C4-2B (cell line): ENCODE data around the gene MAP3K7CL.

Source experiments
- H3K27ac ChIP-seq: fragments of 450-650 bp; 2 replicates; pipeline ENCODE4 v1.5.1; 2017
- ZFX ChIP-seq: fragments of 450-650 bp; IDR thresholded peaks from 2 replicates; pipeline ENCODE4 v1.6.1; 2017
- TF ChIP-seq, protein P1 (sequence below): fragments of 450-650 bp; conservative IDR thresholded peaks from 2 replicates; pipeline ENCODE4 v1.5.1; 2017; ENCODE audit warnings: mild to moderate bottlenecking

The MAP3K7CL gene

DNA sequence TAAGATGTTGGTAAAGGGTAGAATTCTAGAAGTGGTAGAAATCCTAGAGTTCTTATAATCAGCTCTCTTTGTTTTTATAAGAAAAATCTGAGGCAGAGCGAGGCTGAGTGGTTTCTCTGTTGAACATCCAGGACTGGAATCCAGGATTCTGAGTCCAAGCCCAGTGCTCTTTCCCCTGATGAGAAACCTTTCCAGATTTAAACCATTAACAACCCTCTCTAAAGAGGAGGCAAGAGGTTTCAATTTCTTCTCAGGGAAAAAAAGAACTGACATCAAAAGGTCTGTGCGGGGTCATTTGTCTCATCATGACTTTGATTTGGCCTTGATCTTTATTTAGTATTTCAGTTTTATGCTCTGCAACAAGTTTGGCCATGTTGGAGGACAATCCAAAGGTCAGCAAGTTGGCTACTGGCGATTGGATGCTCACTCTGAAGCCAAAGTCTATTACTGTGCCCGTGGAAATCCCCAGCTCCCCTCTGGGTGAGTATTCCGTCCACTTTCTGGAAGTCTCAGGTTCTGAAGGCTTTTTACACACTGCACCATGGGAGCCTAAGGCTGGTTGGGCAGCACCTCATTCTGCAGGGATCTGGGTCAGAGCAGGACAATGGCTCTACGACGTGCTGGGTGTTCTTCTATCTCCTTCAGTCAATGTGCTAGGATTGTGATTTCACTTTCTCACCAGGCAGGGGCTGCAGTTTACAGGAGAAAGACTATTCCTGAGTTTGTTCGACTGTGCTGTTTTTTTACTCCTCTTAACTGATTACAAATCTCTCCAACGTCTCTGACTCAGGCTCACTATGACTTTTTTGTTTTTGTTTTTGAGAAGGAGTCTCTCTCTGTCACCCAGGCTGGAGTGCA lies 38.1 kb upstream of the MAP3K7CL start:
- no peak for TF ChIP-seq ZFX
- TF ChIP-seq, protein P1, sequence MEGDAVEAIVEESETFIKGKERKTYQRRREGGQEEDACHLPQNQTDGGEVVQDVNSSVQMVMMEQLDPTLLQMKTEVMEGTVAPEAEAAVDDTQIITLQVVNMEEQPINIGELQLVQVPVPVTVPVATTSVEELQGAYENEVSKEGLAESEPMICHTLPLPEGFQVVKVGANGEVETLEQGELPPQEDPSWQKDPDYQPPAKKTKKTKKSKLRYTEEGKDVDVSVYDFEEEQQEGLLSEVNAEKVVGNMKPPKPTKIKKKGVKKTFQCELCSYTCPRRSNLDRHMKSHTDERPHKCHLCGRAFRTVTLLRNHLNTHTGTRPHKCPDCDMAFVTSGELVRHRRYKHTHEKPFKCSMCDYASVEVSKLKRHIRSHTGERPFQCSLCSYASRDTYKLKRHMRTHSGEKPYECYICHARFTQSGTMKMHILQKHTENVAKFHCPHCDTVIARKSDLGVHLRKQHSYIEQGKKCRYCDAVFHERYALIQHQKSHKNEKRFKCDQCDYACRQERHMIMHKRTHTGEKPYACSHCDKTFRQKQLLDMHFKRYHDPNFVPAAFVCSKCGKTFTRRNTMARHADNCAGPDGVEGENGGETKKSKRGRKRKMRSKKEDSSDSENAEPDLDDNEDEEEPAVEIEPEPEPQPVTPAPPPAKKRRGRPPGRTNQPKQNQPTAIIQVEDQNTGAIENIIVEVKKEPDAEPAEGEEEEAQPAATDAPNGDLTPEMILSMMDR: no peak
- no peak overlapping the region for H3K27ac ChIP-seq

DNA sequence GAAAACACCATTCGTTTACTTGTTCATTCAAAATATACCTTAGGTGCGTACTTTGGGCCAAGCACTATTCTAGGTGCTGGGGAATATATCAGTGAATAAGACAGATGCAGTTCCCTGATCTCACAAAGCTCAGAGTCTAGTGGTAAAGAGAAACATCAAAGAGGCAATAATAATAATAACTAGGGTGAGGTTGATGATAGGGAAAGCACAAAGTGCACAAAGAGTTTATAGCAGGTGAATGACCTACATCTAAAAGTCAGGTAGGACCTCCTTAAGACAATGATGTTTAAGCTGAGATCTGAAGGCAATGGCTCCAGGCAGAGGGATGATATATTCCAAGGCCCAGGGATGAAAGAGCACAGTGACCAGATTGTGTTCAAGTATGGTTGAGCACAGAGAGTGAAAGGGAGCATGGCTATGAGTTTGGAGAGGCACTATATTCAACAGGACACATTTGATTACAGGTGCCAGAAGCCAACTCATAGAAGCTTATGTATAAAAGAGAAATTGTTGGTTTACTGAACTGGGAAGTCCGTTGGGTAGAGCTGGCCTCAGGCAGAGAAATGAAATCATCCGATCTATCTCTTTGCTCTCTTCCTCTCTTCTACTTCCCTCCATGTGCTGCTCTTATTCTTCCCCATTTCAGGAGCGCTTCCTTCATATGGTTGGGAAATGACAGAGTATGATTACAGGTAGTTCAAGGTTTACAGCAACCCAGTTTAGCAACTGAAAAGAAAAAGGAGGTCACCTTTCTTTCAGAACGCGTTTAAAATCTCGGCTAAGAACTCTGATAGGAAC lies 34.0 kb upstream of the MAP3K7CL start:
- TF ChIP-seq, protein P1: no peak
- no peak for TF ChIP-seq ZFX

DNA sequence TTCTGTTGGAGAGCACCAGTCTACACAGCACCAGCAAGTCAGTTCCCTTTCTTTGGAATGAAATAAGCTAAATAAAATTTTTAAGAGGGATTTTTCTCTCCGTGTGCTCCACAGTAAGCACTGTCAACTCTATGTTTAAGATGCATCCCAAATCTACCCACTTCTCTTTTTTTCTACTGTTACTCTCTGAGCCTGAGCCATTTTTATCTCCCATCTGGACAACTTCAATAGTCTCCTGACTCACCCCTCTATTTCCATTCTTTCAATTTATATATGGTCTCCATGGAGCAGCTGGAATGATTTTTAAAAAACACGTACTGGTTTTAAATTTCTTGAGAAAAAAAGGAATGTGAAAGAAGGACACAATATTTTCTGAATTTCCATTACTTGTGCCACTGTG lies 32.3 kb upstream of the MAP3K7CL start:
- no peak overlapping the region for H3K27ac ChIP-seq
- TF ChIP-seq, protein P1: no peak
- TF ChIP-seq ZFX: no peak

More for the DNA sequence above, 34.0 kb upstream of the MAP3K7CL start:
- H3K27ac ChIP-seq: no peak overlapping the region

DNA sequence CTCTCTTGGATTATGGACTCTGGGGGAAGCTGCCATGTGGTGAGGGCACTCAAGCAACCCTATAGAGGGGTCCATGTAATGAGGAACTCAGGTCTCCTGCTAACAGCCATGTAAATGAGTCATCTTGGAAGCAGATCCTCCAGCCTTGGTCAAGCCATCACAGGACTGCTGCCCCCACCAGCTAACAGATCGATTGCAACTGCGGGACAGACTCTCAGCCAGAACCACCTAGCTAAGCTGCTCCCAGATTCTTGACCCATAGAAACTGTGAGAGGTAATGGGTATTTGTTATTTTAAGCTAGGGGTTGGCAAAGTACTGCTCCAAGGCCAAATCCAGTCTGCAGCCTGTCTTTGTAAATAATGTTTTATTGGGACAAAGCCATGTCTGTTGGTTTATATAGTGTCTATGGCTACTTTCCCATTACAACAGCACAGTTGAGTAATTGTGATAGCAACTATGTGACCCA lies 27.6 kb upstream of the MAP3K7CL start:
- TF ChIP-seq, protein P1: no peak
- no peak for TF ChIP-seq ZFX
- no peak overlapping the region for H3K27ac ChIP-seq

DNA sequence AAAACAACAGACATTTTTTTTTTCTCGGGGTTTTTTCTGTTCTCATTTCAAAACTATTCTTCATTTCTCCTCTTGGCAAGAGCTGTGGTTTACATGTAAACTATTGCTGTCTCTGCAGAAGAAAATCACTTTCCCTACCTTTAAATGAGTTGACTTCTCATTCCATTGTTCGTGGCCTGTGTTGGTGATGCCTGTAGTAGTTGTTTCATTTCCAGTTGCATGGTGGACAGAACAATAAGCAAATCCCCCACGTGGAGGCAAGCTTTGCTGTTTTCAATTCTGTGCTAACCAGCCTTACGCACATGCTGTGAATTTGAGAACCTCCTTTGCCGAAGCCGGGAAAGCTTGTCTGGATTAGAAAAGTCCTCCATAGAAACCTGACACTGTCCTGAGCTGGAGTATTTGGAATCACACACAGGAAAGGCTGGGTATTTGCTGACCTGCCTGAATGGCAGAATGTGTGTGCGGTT lies 26.2 kb upstream of the MAP3K7CL start:
- no peak for TF ChIP-seq ZFX
- TF ChIP-seq, protein P1: no peak
- H3K27ac ChIP-seq: no peak overlapping the region

DNA sequence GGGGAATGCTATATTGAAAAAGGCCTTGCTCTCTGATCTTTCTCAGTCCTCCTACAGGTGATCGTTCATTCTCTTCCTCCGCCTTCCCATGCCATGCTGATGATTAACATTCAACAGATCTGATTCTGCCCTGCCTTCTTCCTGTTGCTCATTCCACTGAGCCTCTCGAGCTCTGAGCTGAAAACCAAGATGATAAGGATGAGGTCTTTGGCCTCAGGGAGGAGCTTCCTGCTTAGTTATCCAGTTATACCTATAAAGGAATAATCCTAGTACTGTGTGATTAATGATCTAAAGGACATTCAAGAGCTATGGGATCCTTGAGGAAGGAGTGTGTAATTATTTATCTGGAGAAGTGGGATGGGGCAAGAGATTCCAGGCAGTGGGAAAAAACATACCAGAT lies 25.2 kb upstream of the MAP3K7CL start:
- no peak overlapping the region for H3K27ac ChIP-seq
- TF ChIP-seq, protein P1: no peak
- TF ChIP-seq ZFX: no peak
